ENCODE measurements around the gene BST1. TPM values are rescaled to one million over a fixed set of nuclear protein-coding genes. Genes with fewer than 3 reads are reported as not detected.
A peak's percentile ranks its signal among the peaks of the same experiment; 100 is the strongest.

BST1 gene
- total RNA-seq, 1 donor from 2014 or later, result not detected

- Mint-ChIP-seq H3K27ac (ENCODE audit: unreplicated experiment) (no peak overlapping the region), H3K27me3 (ENCODE audit: unreplicated experiment) (peaks cover 6% of the 10 kb centered on the region), H3K9me3 (ENCODE audit: unreplicated experiment) (peaks cover 1% of the 10 kb centered on the region), H3K4me1 (ENCODE audit: low read depth, unreplicated experiment) (peaks cover 4% of the 10 kb centered on the region), H3K36me3 (ENCODE audit: unreplicated experiment) (no peaks in the 10 kb centered on the region), H3K4me3 (ENCODE audit: unreplicated experiment) (no peak overlapping the region)
- no peak for DNase-seq
- no peak for TF ChIP-seq CTCF (IDR thresholded peaks at IDR 0.05; ENCODE audit: partially characterized antibody, unreplicated experiment)
Measured at GRCh38 chr4:15774020-15774420, 71.2 kb downstream of the BST1 start.

- Mint-ChIP-seq H3K27ac (ENCODE audit: unreplicated experiment) (peak overlapping the region; percentile 41), H3K27me3 (ENCODE audit: unreplicated experiment) (peaks cover 8% of the 10 kb centered on the region), H3K4me1 (ENCODE audit: low read depth, unreplicated experiment) (peaks cover 11% of the 10 kb centered on the region), H3K9me3 (ENCODE audit: unreplicated experiment) (peaks cover 1% of the 10 kb centered on the region), H3K4me3 (ENCODE audit: unreplicated experiment) (no peak overlapping the region), H3K36me3 (ENCODE audit: unreplicated experiment) (no peaks in the 10 kb centered on the region)
- TF ChIP-seq CTCF (IDR thresholded peaks at IDR 0.05; ENCODE audit: partially characterized antibody, unreplicated experiment), result no peak
- DNase-seq, result no peak
Measured at GRCh38 chr4:15776871-15777648, 74.2 kb downstream of the BST1 start.

GRCh38 chr4:15777697-15778288 is 74.9 kb downstream of the BST1 start:
- H3K4me1 Mint-ChIP-seq (ENCODE audit: low read depth, unreplicated experiment), result peaks cover 11% of the 10 kb centered on the region
- no peaks in the 10 kb centered on the region for H3K36me3 Mint-ChIP-seq (ENCODE audit: unreplicated experiment)
- H3K27me3 Mint-ChIP-seq (ENCODE audit: unreplicated experiment), result peaks cover 8% of the 10 kb centered on the region
- no peak overlapping the region for H3K27ac Mint-ChIP-seq (ENCODE audit: unreplicated experiment)
- peak overlapping the region; percentile 81 for H3K4me3 Mint-ChIP-seq (ENCODE audit: unreplicated experiment)
- TF ChIP-seq CTCF (IDR thresholded peaks at IDR 0.05; ENCODE audit: partially characterized antibody, unreplicated experiment), result no peak
- no peak for DNase-seq
- peaks cover 1% of the 10 kb centered on the region for H3K9me3 Mint-ChIP-seq (ENCODE audit: unreplicated experiment)

- peak; percentile 38 for DNase-seq
- Mint-ChIP-seq H3K27ac (ENCODE audit: unreplicated experiment) (peak within 1 kb of the TSS; percentile 41), H3K36me3 (ENCODE audit: unreplicated experiment) (peaks cover 2% of the 10 kb centered on the region), H3K4me3 (ENCODE audit: unreplicated experiment) (peak within 1 kb of the TSS; percentile 90), H3K9me3 (ENCODE audit: unreplicated experiment) (peaks cover 1% of the 10 kb centered on the region), H3K27me3 (ENCODE audit: unreplicated experiment) (peaks cover 8% of the 10 kb centered on the region), H3K4me1 (ENCODE audit: low read depth, unreplicated experiment) (peaks cover 11% of the 10 kb centered on the region)
- TF ChIP-seq CTCF (IDR thresholded peaks at IDR 0.05; ENCODE audit: partially characterized antibody, unreplicated experiment), result no peak
Measured at GRCh38 chr4:15778289-15779241, 75.7 kb downstream of the BST1 start, which contains the start of gene CD38. Gene CD38, plus strand, starts transcription at chr4:15778328. Its CDS starts 87 bp downstream, at chr4:15778415.
